AG04449 (cell line): ENCODE data around the gene NHERF1.

Experiments used
- CTCF ChIA-PET: fragments of 350-600 bp; formaldehyde crosslinking; extraction: SDS; loops from one replicate; lab custom pipeline; 2021; ENCODE audit warnings: antibody characterized with exemption; lab: Yijun Ruan, JAX
- POLR2A ChIA-PET: fragments of 400-600, 350-600 bp; formaldehyde crosslinking; extraction: SDS; loops from one replicate; lab custom pipeline; 2020; ENCODE audit warnings: antibody characterized with exemption, inconsistent platforms; lab: Yijun Ruan, JAX
- DNase-seq: peaks from one replicate; pipeline ENCODE4 v3.0.0-alpha.2; 2010; ENCODE audit warnings: low read depth, low spot score
- H3K4me3 ChIP-seq: 2 replicates; pipeline ENCODE4 v1.5.1; 2011; ENCODE audit warnings: low read depth, mild to moderate bottlenecking, control low read depth, low read length
- CTCF ChIP-seq: IDR thresholded peaks from one replicate; pipeline ENCODE4 v1.5.1; 2011; ENCODE audit warnings: mild to moderate bottlenecking, moderate library complexity, low read length, control low read depth, inconsistent platforms; ENCODE audit not compliant: insufficient read depth; ENCODE audit errors: missing control alignments

The NHERF1 gene

GRCh38 chr17:74768763-74769114 lies 20.3 kb downstream of the NHERF1 start:
- TF ChIP-seq CTCF: no peak
- ChIA-PET POLR2A (interaction anchor here (1.4 kb wide), 1 partner anchor 8 kb away, joined by 4 read pairs; the partner anchor contains the start of gene NAT9), CTCF (interaction anchor here (1.2 to 9.0 kb wide), 8 partner anchors 8 to 30 kb away, joined by 3 to 150 read pairs (median 7); no protein-coding TSS in a partner anchor)

GRCh38 chr17:74769266-74769855 lies 20.9 kb downstream of the NHERF1 start:
- no peak for TF ChIP-seq CTCF
- CTCF ChIA-PET: interaction anchor here (1.0 to 9.0 kb wide), 10 partner anchors 8 to 112 kb away, joined by 3 to 150 read pairs (median 11); no protein-coding TSS in a partner anchor
- DNase-seq: no peak
- H3K4me3 ChIP-seq: no peak overlapping the region
- POLR2A ChIA-PET: no interaction called here

More at GRCh38 chr17:74768763-74769114, 20.3 kb downstream of the NHERF1 start:
- DNase-seq: no peak
- no peak overlapping the region for H3K4me3 ChIP-seq

- no peak for DNase-seq
- ChIA-PET POLR2A (interaction anchor here (1.2 kb wide), 1 partner anchor 25 kb away, joined by 5 read pairs; no protein-coding TSS in a partner anchor), CTCF (interaction anchor here (1.0 to 10.6 kb wide), 12 partner anchors 9 to 113 kb away, joined by 3 to 150 read pairs (median 11); no protein-coding TSS in a partner anchor)
- TF ChIP-seq CTCF: no peak
- no peak overlapping the region for H3K4me3 ChIP-seq
Observed at GRCh38 chr17:74769856-74770497, 21.5 kb downstream of the NHERF1 start.

GRCh38 chr17:74770498-74771318 lies 22.3 kb downstream of the NHERF1 start:
- TF ChIP-seq CTCF: peak; percentile 91
- ChIA-PET CTCF (interaction anchor here (0.9 to 10.6 kb wide), 13 partner anchors 8 to 114 kb away, joined by 3 to 150 read pairs (median 13); no protein-coding TSS in a partner anchor), POLR2A (interaction anchor here (1.2 kb wide), 1 partner anchor 26 kb away, joined by 5 read pairs; no protein-coding TSS in a partner anchor)
- DNase-seq: no peak
- no peak overlapping the region for H3K4me3 ChIP-seq

GRCh38 chr17:74771319-74771914 lies 23.0 kb downstream of the NHERF1 start:
- CTCF ChIA-PET: interaction anchor here (0.9 to 10.6 kb wide), 13 partner anchors 9 to 114 kb away, joined by 3 to 150 read pairs (median 13); no protein-coding TSS in a partner anchor
- POLR2A ChIA-PET: interaction anchor here (1.2 kb wide), 1 partner anchor 26 kb away, joined by 5 read pairs; no protein-coding TSS in a partner anchor
- H3K4me3 ChIP-seq: no peak overlapping the region
- TF ChIP-seq CTCF: no peak
- no peak for DNase-seq
